Head of caudate nucleus (tissue), 42 donors: Measurements from ENCODE around the gene DDX52.

Source experiments
- DNase-seq, 42 donors: peaks; one replicate each; pipeline versions ENCODE4 v3.0.0 to v3.0.0-alpha.2; 2020 to 2021; ENCODE audit warnings: mixed read lengths in 7 of 42
- intact Hi-C: fragments of 100-400 bp; cut with DNase I; formaldehyde crosslinking; loops from one replicate; pipeline ENCODE4 v1.15.0; 2022

DDX52 gene

GRCh38 chr17:37607637-37608331, 35.5 kb downstream of the DDX52 start:
- DNase-seq: peak in 2 of 42 donors; percentile 8 to 15
- intact Hi-C loops: loop anchor here (2.0 kb wide), 1 partner anchor 1007 kb away; the partner anchor contains the start of gene MRM1

DNA sequence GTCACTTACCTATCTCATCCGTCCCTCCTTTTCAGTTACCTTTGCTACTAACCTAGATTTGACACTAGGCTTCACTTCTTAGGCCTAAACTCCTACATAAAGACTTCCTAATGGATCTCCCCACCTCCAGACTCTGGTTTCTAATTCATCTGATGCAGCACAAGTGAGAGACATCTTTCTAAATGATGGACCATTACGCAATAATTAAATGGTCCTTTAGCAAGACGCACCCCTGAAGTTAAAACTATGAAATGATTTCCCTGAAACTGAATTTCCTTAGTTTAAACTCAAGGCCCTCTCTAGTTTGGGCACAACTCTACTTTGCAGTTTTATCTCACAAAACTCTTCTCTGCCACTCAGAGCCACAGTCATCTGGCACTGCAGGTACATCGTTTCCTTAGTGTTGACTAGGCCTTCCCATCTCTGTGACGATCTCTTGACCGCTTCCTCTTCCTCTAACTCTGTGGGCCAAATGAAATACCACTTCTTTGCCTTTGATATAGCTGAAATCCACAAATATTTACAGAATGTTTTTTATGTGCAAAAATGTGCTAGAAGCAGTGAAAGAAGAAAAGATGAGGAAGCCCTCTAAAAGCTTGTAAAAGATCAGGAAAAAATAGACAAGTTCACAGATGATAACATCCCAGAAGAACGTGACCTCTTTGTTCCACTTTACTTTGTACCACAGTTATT, 37.3 kb downstream of the DDX52 start:
- intact Hi-C loops: no loop called here

DNA sequence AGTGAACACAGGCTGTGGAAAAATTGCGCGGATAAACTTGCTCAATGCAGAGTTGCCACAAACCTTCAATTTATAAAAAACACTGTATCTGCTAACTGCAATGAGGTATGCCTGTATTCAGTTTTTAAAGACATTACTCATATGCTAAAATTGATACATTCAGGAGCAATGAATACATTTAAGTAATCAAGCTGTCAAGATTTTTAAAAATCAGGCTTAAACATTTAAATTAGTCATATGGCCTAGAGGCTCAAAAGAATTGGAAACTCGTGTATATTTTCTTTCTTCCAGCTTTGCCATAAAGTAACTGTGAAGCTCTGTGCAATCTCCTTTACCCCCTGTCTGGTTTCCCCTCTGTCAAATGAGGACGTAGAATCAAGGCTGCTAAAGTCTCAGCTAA, 38.2 kb downstream of the DDX52 start:
- DNase-seq: no peak
- intact Hi-C loops: no loop called here

More for the DNA sequence above, 37.3 kb downstream of the DDX52 start:
- DNase-seq: no peak

GRCh38 chr17:37604556-37604955, 38.7 kb downstream of the DDX52 start:
- no peak for DNase-seq
- intact Hi-C loops: no loop called here

GRCh38 chr17:37598145-37598544, 45.1 kb downstream of the DDX52 start:
- intact Hi-C loops: no loop called here
- DNase-seq: no peak

DNA sequence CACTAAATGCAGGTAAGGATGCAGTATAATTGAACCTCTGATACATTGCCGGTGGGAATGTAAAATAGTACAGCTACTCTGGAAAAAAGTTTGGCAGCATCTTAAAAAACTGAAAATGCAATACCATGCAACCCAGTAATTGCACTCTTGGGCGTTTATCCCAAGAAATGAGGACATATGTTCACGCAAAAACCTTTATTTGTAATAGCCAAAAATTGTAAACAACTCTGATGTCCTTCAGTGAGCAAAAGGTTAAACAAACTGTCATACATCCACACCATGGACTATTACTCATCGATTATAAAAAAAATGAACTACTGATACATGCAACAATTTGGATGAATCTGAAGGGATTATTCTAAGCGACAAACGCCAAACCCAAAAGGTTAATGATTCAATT, 51.0 kb downstream of the DDX52 start:
- intact Hi-C loops: no loop called here
- DNase-seq: no peak

DNA sequence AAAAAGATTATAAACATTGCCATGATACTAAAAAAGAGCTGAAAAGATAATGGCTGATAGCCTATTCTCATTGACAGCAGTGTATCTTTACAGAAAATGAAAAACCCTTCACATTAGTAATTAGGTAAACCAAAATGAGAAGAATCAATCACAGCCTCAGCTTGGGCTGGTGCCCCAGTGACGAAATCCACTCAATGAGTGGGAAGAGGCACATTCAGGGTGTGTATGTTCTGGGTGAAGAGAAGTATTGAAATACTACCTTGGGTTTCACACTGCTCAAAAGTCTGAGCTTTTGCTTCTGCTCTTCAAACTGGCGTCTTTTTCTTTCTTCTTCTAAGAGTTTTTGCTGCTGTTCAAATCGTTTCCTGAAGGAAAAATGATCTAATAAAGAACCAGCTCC, 58.2 kb downstream of the DDX52 start:
- peak in 9 of 42 donors; percentile 5 to 59 (median 26) for DNase-seq
- intact Hi-C loops: no loop called here

- DNase-seq: no peak
- intact Hi-C loops: no loop called here
Measured at GRCh38 chr17:37576281-37576680, 67.0 kb downstream of the DDX52 start.

- intact Hi-C loops: no loop called here
- no peak for DNase-seq
Measured at GRCh38 chr17:37574427-37574826, 68.8 kb downstream of the DDX52 start.

DNA sequence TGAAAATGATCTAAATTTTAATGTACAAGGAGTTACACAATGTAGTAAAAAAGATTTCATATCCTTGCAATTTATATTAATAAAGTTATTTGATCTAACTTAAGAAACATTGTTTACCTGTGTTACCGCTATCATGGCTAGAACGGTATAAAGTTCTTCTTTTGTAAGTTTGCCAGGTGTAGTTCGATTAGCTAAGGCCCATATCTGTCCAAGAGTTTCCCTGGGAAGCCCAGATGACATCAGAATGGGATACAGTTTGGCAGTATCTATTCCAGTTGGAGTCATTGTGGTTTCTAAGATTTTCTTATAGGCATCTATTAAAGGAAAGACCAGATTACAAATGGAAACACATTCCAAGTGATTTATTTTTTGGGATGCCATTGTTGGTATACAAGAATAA, 71.6 kb downstream of the DDX52 start:
- intact Hi-C loops: no loop called here
- no peak for DNase-seq

DNA sequence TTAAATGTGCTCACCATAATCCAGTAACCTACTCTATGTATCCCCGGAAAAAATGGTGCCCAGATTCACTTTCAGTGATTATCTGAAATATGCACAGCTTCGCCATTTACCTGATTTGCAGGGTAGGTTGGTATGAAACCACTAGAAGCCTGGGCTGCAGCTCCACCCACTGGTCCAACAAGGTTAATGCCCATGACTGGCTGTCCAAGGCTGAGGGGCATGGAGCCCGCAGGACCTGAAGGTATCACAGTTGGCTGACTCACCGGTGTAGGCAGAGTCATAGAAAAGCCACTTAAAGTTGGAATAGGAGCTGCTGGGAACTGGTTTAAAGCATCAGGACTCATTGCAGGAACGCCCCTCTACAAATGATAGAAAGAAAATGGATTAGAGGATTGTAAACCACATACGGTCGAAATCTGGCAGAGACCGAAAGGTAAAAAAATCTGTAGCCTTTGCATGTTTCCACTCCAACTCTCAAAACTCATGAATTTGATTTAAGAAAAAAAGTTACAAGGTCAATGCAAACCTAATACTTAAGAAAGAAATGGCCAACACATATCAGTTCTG, 72.6 kb downstream of the DDX52 start:
- intact Hi-C loops: no loop called here
- peak in 32 of 42 donors; percentile 6 to 63 (median 28) for DNase-seq

DNA sequence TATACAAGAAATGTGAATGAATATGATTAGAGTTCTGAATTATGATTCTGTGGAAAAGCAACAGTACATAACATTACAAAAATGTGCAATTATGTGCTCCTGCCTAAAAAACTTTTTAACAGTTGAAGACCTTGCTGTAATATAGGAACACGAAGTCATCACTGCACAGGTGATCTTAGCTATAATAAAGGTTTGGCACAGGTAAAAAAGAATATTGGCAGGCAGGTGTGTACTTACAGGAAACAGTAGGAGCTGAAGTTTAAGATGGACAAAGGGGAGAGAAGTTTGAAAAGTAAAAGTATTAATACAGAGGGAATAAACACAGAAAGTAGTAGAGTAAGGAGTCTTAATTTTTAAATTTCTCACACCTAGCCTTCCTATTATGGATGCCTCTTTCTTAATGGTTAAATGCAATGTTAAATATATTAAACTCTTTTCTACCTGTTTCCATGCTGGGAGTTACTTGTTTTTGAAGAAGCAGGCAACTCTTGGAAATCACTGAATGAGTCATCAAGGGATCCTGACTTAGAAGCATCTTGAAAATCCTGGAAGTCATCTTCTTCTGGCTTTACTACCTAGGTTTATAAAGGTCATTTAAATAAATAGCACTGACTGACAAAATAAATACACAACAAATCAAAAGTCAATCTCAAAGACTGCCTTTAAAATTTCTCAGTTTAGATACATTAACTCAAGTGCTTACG, 74.7 kb downstream of the DDX52 start:
- intact Hi-C loops: no loop called here
- DNase-seq: no peak

GRCh38 chr17:37567538-37567937, 75.7 kb downstream of the DDX52 start:
- no peak for DNase-seq
- intact Hi-C loops: no loop called here

- intact Hi-C loops: no loop called here
- DNase-seq: no peak
Measured at GRCh38 chr17:37567137-37567536, 76.1 kb downstream of the DDX52 start.

DNA sequence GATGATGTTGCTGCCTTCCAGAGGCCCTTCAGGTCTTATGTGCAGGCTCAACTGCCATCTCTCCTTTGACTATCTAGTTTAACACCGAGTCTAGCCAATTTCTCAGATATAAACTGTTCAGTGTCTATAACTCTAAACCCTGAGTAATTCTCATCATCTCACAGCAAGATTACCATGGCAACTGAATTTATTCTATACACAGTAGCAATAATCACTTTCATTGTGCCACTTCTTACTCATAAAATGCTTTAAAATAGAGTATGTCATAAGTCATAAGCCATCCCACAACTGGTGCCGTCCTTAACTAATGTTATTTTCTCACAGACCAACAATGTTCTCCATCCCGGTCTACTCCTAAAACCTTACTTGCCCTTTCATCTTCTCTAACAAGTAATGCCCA, 79.0 kb downstream of the DDX52 start:
- intact Hi-C loops: no loop called here

GRCh38 chr17:37562016-37562745, 81.1 kb downstream of the DDX52 start:
- intact Hi-C loops: no loop called here
- DNase-seq: no peak

More for the DNA sequence above, 79.0 kb downstream of the DDX52 start:
- peak in 2 of 42 donors; percentile 6 to 10 for DNase-seq
